Measurements from ENCODE around the gene PTPN1.
A peak's percentile ranks its signal among the peaks of the same experiment; 100 is the strongest.

GRCh38 chr20:50569864-50570836 is 60.0 kb downstream of the PTPN1 start:
- TF ChIP-seq CTCF (IDR thresholded peaks at IDR 0.05) (peak; percentile 8 to 46 (median 27)), POLR2A (IDR thresholded peaks at IDR 0.05) (no peak)

All from Peyer's patch (tissue), 4 donors.